H9 (cell line): ENCODE data around the gene TCEAL5. TPM values are rescaled to one million over a fixed set of nuclear protein-coding genes. Genes with fewer than 3 reads are reported as not detected.

ENCODE experiments used
- DNase-seq: peaks from one replicate; pipeline ENCODE4 v3.0.0-alpha.2; 2017
- H2AFZ ChIP-seq: one replicate; pipeline ENCODE4 v1.6.1; 2013; ENCODE audit warnings: mild to moderate bottlenecking, low read length, control low read depth, moderate library complexity
- H2AK5ac ChIP-seq: 2 replicates; pipeline ENCODE4 v1.6.1; 2013; ENCODE audit warnings: low read length, control low read depth, mixed read lengths; ENCODE audit not compliant: insufficient read length
- H2BK120ac ChIP-seq: one replicate; pipeline ENCODE4 v1.6.1; 2013; ENCODE audit warnings: low read depth, mild to moderate bottlenecking, low read length, control low read depth, inconsistent platforms; ENCODE audit not compliant: poor library complexity, severe bottlenecking
- H2BK12ac ChIP-seq: 2 replicates; pipeline ENCODE4 v1.6.1; 2013; ENCODE audit warnings: low read length, control low read depth, mixed read lengths, low read depth; ENCODE audit not compliant: insufficient read length
- H2BK15ac ChIP-seq: 2 replicates; pipeline ENCODE4 v1.6.1; 2013; ENCODE audit warnings: low read depth, low read length, control low read depth
- H2BK20ac ChIP-seq: one replicate; pipeline ENCODE4 v1.6.1; 2013; ENCODE audit warnings: low read depth, mild to moderate bottlenecking, low read length, control low read depth, inconsistent platforms; ENCODE audit not compliant: poor library complexity, severe bottlenecking
- H2BK5ac ChIP-seq: 2 replicates; pipeline ENCODE4 v1.6.1; 2013; ENCODE audit warnings: low read length, control low read depth, mixed read lengths; ENCODE audit not compliant: insufficient read length
- H3K14ac ChIP-seq: 2 replicates; pipeline ENCODE4 v1.6.1; 2013; ENCODE audit warnings: low read length, control low read depth; ENCODE audit not compliant: insufficient read depth
- H3K18ac ChIP-seq: 2 replicates; pipeline ENCODE4 v1.6.1; 2013; ENCODE audit warnings: low read depth, mild to moderate bottlenecking, mixed read lengths, low read length, control low read depth; ENCODE audit not compliant: insufficient read length
- H3K23ac ChIP-seq: 2 replicates; pipeline ENCODE4 v1.6.1; 2013; ENCODE audit warnings: low read length, control low read depth, mixed read lengths, low read depth; ENCODE audit not compliant: insufficient read length
- H3K23me2 ChIP-seq: 2 replicates; pipeline ENCODE4 v1.6.1; 2013; ENCODE audit warnings: low read depth, mild to moderate bottlenecking, mixed read lengths, low read length, control low read depth; ENCODE audit not compliant: insufficient read length, poor library complexity, severe bottlenecking
- H3K27ac ChIP-seq: 2 replicates; pipeline ENCODE4 v1.5.1; 2013; ENCODE audit warnings: low read length, control low read depth, mixed read lengths, low read depth; ENCODE audit not compliant: insufficient read length
- H3K27me3 ChIP-seq: 2 replicates; pipeline ENCODE4 v1.6.1; 2013; ENCODE audit warnings: low read length, control low read depth, inconsistent platforms; ENCODE audit not compliant: insufficient read depth
- H3K4ac ChIP-seq: 2 replicates; pipeline ENCODE4 v1.6.1; 2013; ENCODE audit warnings: low read depth, mild to moderate bottlenecking, control low read depth, inconsistent platforms, low read length, moderate library complexity
- H3K4me1 ChIP-seq: 2 replicates; pipeline ENCODE4 v1.6.1; 2013; ENCODE audit warnings: low read length, control low read depth, inconsistent platforms; ENCODE audit not compliant: insufficient read depth
- H3K4me2 ChIP-seq: 2 replicates; pipeline ENCODE4 v1.6.1; 2013; ENCODE audit warnings: low read length, control low read depth, mixed read lengths; ENCODE audit not compliant: insufficient read length, insufficient read depth
- H3K56ac ChIP-seq: 2 replicates; pipeline ENCODE4 v1.6.1; 2013; ENCODE audit warnings: low read depth, mild to moderate bottlenecking, mixed read lengths, low read length, control low read depth; ENCODE audit not compliant: insufficient read length
- H3K79me1 ChIP-seq: 2 replicates; pipeline ENCODE4 v1.6.1; 2013; ENCODE audit warnings: low read depth, mild to moderate bottlenecking, moderate library complexity, low read length, control low read depth, inconsistent platforms; ENCODE audit not compliant: insufficient read depth, poor library complexity, severe bottlenecking
- H3K79me2 ChIP-seq: 2 replicates; pipeline ENCODE4 v1.6.1; 2013; ENCODE audit warnings: low read length, control low read depth, inconsistent platforms; ENCODE audit not compliant: insufficient read depth
- H3K9ac ChIP-seq: 2 replicates; pipeline ENCODE4 v1.6.1; 2013; ENCODE audit warnings: low read length, control low read depth, mixed read lengths; ENCODE audit not compliant: insufficient read length; ENCODE audit errors: extremely low read depth
- H3K9me3 ChIP-seq: one replicate; pipeline ENCODE4 v1.6.1; 2013; ENCODE audit warnings: low read depth, low read length, inconsistent platforms; ENCODE audit not compliant: control insufficient read depth
- H3T11ph ChIP-seq: one replicate; pipeline ENCODE4 v1.6.1; 2013; ENCODE audit warnings: mild to moderate bottlenecking, low read length, control low read depth, inconsistent platforms
- H4K20me1 ChIP-seq: one replicate; pipeline ENCODE4 v1.6.1; 2013; ENCODE audit not compliant: control insufficient read depth, insufficient read length, insufficient read depth
- H4K5ac ChIP-seq: 2 replicates; pipeline ENCODE4 v1.6.1; 2013; ENCODE audit warnings: low read depth, mild to moderate bottlenecking, mixed read lengths, low read length, control low read depth; ENCODE audit not compliant: insufficient read length
- H4K8ac ChIP-seq: replicated peaks from 2 replicates; pipeline ENCODE4 v1.6.1; 2013; ENCODE audit warnings: low read length, control low read depth, mixed read lengths, low read depth; ENCODE audit not compliant: insufficient read length
- H4K91ac ChIP-seq: 2 replicates; pipeline ENCODE4 v1.6.1; 2013; ENCODE audit warnings: low read depth, mild to moderate bottlenecking, moderate library complexity, mixed read lengths, low read length, control low read depth; ENCODE audit not compliant: insufficient read length
- H3K27ac Mint-ChIP-seq, 3 experiments: 2 replicates in 2 of 3; 3 replicates in 1 of 3; pipeline ENCODE4 v1.8.0; 2020 to 2021; ENCODE audit warnings: mixed read lengths in 3 of 3, mild to moderate bottlenecking in 1 of 3, moderate library complexity in 1 of 3
- H3K27me3 Mint-ChIP-seq: 2 replicates; pipeline ENCODE4 v1.8.0; 2021; ENCODE audit warnings: low read depth, mild to moderate bottlenecking, moderate library complexity, mixed read lengths
- H3K36me3 Mint-ChIP-seq, 3 experiments: 2 replicates in 2 of 3; 3 replicates in 1 of 3; pipeline ENCODE4 v1.8.0; 2020 to 2021; ENCODE audit warnings: low read depth in 3 of 3, mixed read lengths in 3 of 3; ENCODE audit not compliant: insufficient read depth in 1 of 3
- H3K4me1 Mint-ChIP-seq, 2 experiments: 2 replicates each; pipeline ENCODE4 v1.8.0; 2020; ENCODE audit warnings: mixed read lengths in 2 of 2
- H3K4me3 Mint-ChIP-seq, 2 experiments: 2 replicates in 1 of 2; 3 replicates in 1 of 2; pipeline ENCODE4 v1.8.0; 2020 to 2021; ENCODE audit warnings: mild to moderate bottlenecking in 2 of 2, mixed read lengths in 2 of 2, moderate library complexity in 1 of 2
- H3K9me3 Mint-ChIP-seq, 2 experiments: 2 replicates in 1 of 2; 3 replicates in 1 of 2; pipeline ENCODE4 v1.8.0; 2020; ENCODE audit warnings: mild to moderate bottlenecking in 2 of 2, mixed read lengths in 2 of 2, moderate library complexity in 1 of 2
- WGBS: extraction: QIAGEN DNeasy Blood & Tissue Kit; methylation state at CpG from one replicate; pipeline ENCODE4 v1.1.7; 2013; ENCODE audit warnings: missing lambda C conversion rate, low lambda C conversion rate, mixed read lengths; ENCODE audit not compliant: insufficient read length; ENCODE audit errors: extremely low coverage; 5-methylcytosine and 5-hydroxymethylcytosine counted together
- total RNA-seq: library from RNA; stranded (reverse); gene quantifications from 2 replicates; pipeline ENCODE4 v1.2.1, GENCODE V29; 2021
- TF ChIP-seq, protein P1 (sequence below): fragments of 200-600 bp; sonication (generic); conservative IDR thresholded peaks from 3 replicates; pipeline ENCODE4 v1.8.0; 2021; ENCODE audit warnings: antibody characterized with exemption, mild to moderate bottlenecking

The TCEAL5 gene
- total RNA-seq, 1 experiment from 2014 or later, result not detected

- H3K23ac ChIP-seq, result no peak overlapping the region
- H3K9ac ChIP-seq, result no peak overlapping the region
- Mint-ChIP-seq H3K9me3 (peaks cover 0 to 72% of the 10 kb centered on the region in 2 experiments; a peak in 4 of 5 replicates), H3K27me3 (peaks cover 18% of the 10 kb centered on the region), H3K4me1 (peaks cover 0 to 4% of the 10 kb centered on the region in 2 experiments; a peak in 1 of 4 replicates), H3K4me3 (peak overlapping the region in 1 of 2 experiments; percentile 72; a peak in 3 of 5 replicates), H3K27ac (no peak overlapping the region), H3K36me3 (peaks cover 0 to 3% (median 0%) of the 10 kb centered on the region in 3 experiments; a peak in 2 of 7 replicates)
- no peak overlapping the region for H4K8ac ChIP-seq
- no peak overlapping the region for H2AK5ac ChIP-seq
- H3K18ac ChIP-seq, result no peak overlapping the region
- WGBS, result no CpG with 5 or more reads among the region's 23 CpGs
- no peaks in the 10 kb centered on the region for H4K20me1 ChIP-seq
- H2BK120ac ChIP-seq, result no peak overlapping the region
- no peak overlapping the region for H3K4ac ChIP-seq
- H2BK5ac ChIP-seq, result no peak overlapping the region
- H3T11ph ChIP-seq, result no peak overlapping the region
- H3K27me3 ChIP-seq, result no peaks in the 10 kb centered on the region
- no peak overlapping the region for H4K91ac ChIP-seq
- H3K4me2 ChIP-seq, result peak overlapping the region; percentile 27
- H3K79me2 ChIP-seq, result no peaks in the 10 kb centered on the region
- H3K56ac ChIP-seq, result no peak overlapping the region
- no peak overlapping the region for H2BK20ac ChIP-seq
- no peak for DNase-seq
- no peak overlapping the region for H3K27ac ChIP-seq
- no peak overlapping the region for H4K5ac ChIP-seq
- H3K14ac ChIP-seq, result no peak overlapping the region
- H2BK15ac ChIP-seq, result no peak overlapping the region
- no peaks in the 10 kb centered on the region for H3K79me1 ChIP-seq
- H3K23me2 ChIP-seq, result no peaks in the 10 kb centered on the region
- H2AFZ ChIP-seq, result no peak overlapping the region
- TF ChIP-seq, protein P1, sequence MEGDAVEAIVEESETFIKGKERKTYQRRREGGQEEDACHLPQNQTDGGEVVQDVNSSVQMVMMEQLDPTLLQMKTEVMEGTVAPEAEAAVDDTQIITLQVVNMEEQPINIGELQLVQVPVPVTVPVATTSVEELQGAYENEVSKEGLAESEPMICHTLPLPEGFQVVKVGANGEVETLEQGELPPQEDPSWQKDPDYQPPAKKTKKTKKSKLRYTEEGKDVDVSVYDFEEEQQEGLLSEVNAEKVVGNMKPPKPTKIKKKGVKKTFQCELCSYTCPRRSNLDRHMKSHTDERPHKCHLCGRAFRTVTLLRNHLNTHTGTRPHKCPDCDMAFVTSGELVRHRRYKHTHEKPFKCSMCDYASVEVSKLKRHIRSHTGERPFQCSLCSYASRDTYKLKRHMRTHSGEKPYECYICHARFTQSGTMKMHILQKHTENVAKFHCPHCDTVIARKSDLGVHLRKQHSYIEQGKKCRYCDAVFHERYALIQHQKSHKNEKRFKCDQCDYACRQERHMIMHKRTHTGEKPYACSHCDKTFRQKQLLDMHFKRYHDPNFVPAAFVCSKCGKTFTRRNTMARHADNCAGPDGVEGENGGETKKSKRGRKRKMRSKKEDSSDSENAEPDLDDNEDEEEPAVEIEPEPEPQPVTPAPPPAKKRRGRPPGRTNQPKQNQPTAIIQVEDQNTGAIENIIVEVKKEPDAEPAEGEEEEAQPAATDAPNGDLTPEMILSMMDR, result no peak
- no peaks in the 10 kb centered on the region for H3K9me3 ChIP-seq
- H2BK12ac ChIP-seq, result no peak overlapping the region
- H3K4me1 ChIP-seq, result no peaks in the 10 kb centered on the region
Observed at GRCh38 chrX:103275947-103276567, 493 bp downstream of the TCEAL5 start.
